Measurements from ENCODE around the gene EIPR1. TPM values are rescaled to one million over a fixed set of nuclear protein-coding genes. Genes with fewer than 3 reads are reported as not detected.

The EIPR1 gene
- total and polyA plus RNA-seq, 2 of the 13 experiments (the other 11 are each of a cell fraction or from before 2014, with no cell fraction given) = 70.0 to 96.3 TPM

- TF ChIP-seq ZNF430 (CRISPR knock-in tag; IDR thresholded peaks at IDR 0.05) (peak; percentile 97; the same call in 1 of the 2 replicates), NR2F6 (IDR thresholded peaks at IDR 0.05) (peak; percentile 42; the same call in 1 of the 2 replicates), NR2F6 (CRISPR knock-in tag; IDR thresholded peaks at IDR 0.05) (peak; percentile 70), MAF1 (CRISPR knock-in tag; IDR thresholded peaks at IDR 0.05; ENCODE audit: borderline replicate concordance) (peak; percentile 23; the same call in 1 of the 2 replicates), GLI4 (CRISPR knock-in tag; IDR thresholded peaks at IDR 0.05; ENCODE audit: borderline replicate concordance) (no peak), ZNF563 (CRISPR knock-in tag; IDR thresholded peaks at IDR 0.05) (peak; percentile 57), STAT5B (CRISPR knock-in tag; IDR thresholded peaks at IDR 0.05) (no peak), SOX6 (IDR thresholded peaks at IDR 0.05) (no peak), SOX6 (CRISPR knock-in tag; IDR thresholded peaks at IDR 0.05) (peak; percentile 77), FOXA1 (IDR thresholded peaks at IDR 0.05) (no peak), FOXA1 (CRISPR knock-in tag; IDR thresholded peaks at IDR 0.05) (0 out of 2 replicates have a peak, but pooled peaks have one; percentile 3), ZBTB42 (CRISPR knock-in tag; IDR thresholded peaks at IDR 0.05) (0 out of 2 replicates have a peak, but pooled peaks have one; percentile 18), ZNF597 (CRISPR knock-in tag; IDR thresholded peaks at IDR 0.05) (no peak), SP5 (CRISPR knock-in tag; IDR thresholded peaks at IDR 0.05; ENCODE audit: borderline replicate concordance, low read depth) (peak; percentile 98), ZNF160 (CRISPR knock-in tag; IDR thresholded peaks at IDR 0.05) (peak; percentile 76; the same call in 1 of the 2 replicates), TGIF2 (CRISPR knock-in tag; IDR thresholded peaks at IDR 0.05) (peak; percentile 15; the same call in 1 of the 2 replicates), ZMAT3 (CRISPR knock-in tag; conservative IDR thresholded peaks at IDR 0.05) (peak; percentile 82; the same call in 1 of the 2 replicates), ARNT (IDR thresholded peaks at IDR 0.05) (no peak), ZNF644 (CRISPR knock-in tag; IDR thresholded peaks at IDR 0.05; ENCODE audit: low read depth) (no peak; the same call in 1 of the 2 replicates), ZNF790 (CRISPR knock-in tag; IDR thresholded peaks at IDR 0.05; ENCODE audit: borderline replicate concordance) (no peak; the same call in 1 of the 2 replicates), TOPORS (CRISPR knock-in tag; IDR thresholded peaks at IDR 0.05) (no peak), ZNF34 (CRISPR knock-in tag; IDR thresholded peaks at IDR 0.05; ENCODE audit: borderline replicate concordance) (peak; percentile 97; the same call in 1 of the 2 replicates), TCF7 (IDR thresholded peaks at IDR 0.05; ENCODE audit: low read depth) (no peak), ZNF616 (CRISPR knock-in tag; IDR thresholded peaks at IDR 0.05; ENCODE audit: low read depth) (peak; percentile 93)
- TF ChIP-seq, protein P1, sequence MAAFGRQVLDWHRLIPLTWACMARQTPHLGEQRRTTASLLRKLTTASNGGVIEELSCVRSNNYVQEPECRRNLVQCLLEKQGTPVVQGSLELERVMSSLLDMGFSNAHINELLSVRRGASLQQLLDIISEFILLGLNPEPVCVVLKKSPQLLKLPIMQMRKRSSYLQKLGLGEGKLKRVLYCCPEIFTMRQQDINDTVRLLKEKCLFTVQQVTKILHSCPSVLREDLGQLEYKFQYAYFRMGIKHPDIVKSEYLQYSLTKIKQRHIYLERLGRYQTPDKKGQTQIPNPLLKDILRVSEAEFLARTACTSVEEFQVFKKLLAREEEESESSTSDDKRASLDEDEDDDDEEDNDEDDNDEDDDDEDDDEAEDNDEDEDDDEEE (CRISPR knock-in tag; IDR thresholded peaks at IDR 0.05) = peak; percentile 86
- TF ChIP-seq, protein P2, sequence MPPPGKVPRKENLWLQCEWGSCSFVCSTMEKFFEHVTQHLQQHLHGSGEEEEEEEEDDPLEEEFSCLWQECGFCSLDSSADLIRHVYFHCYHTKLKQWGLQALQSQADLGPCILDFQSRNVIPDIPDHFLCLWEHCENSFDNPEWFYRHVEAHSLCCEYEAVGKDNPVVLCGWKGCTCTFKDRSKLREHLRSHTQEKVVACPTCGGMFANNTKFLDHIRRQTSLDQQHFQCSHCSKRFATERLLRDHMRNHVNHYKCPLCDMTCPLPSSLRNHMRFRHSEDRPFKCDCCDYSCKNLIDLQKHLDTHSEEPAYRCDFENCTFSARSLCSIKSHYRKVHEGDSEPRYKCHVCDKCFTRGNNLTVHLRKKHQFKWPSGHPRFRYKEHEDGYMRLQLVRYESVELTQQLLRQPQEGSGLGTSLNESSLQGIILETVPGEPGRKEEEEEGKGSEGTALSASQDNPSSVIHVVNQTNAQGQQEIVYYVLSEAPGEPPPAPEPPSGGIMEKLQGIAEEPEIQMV (CRISPR knock-in tag; IDR thresholded peaks at IDR 0.05; ENCODE audit: low read depth) = peak; percentile 58; the same call in 1 of the 2 replicates
- TF ChIP-seq, protein P3, sequence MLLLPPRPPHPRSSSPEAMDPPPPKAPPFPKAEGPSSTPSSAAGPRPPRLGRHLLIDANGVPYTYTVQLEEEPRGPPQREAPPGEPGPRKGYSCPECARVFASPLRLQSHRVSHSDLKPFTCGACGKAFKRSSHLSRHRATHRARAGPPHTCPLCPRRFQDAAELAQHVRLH (CRISPR knock-in tag; IDR thresholded peaks at IDR 0.05; ENCODE audit: borderline replicate concordance, low read depth) = peak; percentile 89; the same call in 1 of the 2 replicates
Observed at GRCh38 chr2:3377612-3378432, at the start of gene EIPR1 (continued).

Data from HepG2 (cell line).